ENCODE results near the gene RAP1GAP2.

- TF ChIP-seq CTCF (conservative IDR thresholded peaks at IDR 0.05) (no peak), ZFX (IDR thresholded peaks at IDR 0.05) (no peak)
These were observed 107.1 kb downstream of the RAP1GAP2 start for GRCh38 chr17:2903193-2903974.

Data from C4-2B (cell line).